Endothelial cell of hepatic sinusoid (primary cell): ENCODE measurements around the gene MAPKAP1.

ENCODE experiments used
- in situ Hi-C: cut with HindIII; loops from 2 replicates; pipeline ENCODE4 v1.10.0; 2017; ENCODE audit warnings: low sequenced_read_pairs

Gene MAPKAP1

GRCh38 chr9:125493881-125494652 is 212.9 kb downstream of the MAPKAP1 start:
- in situ Hi-C loops = no loop called here

- in situ Hi-C loops = no loop called here
These were observed 213.6 kb downstream of the MAPKAP1 start for GRCh38 chr9:125493384-125493783.

GRCh38 chr9:125492719-125493118 is 214.3 kb downstream of the MAPKAP1 start:
- in situ Hi-C loops = no loop called here

- in situ Hi-C loops = no loop called here
These were observed 219.2 kb downstream of the MAPKAP1 start for GRCh38 chr9:125487842-125488241.

GRCh38 chr9:125486576-125486975 is 220.4 kb downstream of the MAPKAP1 start:
- in situ Hi-C loops = no loop called here

GRCh38 chr9:125486152-125486508 is 220.9 kb downstream of the MAPKAP1 start:
- in situ Hi-C loops = no loop called here

GRCh38 chr9:125485471-125486151 is 221.4 kb downstream of the MAPKAP1 start:
- in situ Hi-C loops = no loop called here

- in situ Hi-C loops = no loop called here
These were observed 222.4 kb downstream of the MAPKAP1 start for GRCh38 chr9:125484350-125485282.

- in situ Hi-C loops = no loop called here
These were observed 223.3 kb downstream of the MAPKAP1 start for GRCh38 chr9:125483697-125484096.

GRCh38 chr9:125479846-125480615 is 227.0 kb downstream of the MAPKAP1 start:
- in situ Hi-C loops = no loop called here

GRCh38 chr9:125477089-125477544 is 229.9 kb downstream of the MAPKAP1 start:
- in situ Hi-C loops = no loop called here

- in situ Hi-C loops = no loop called here
These were observed 230.4 kb downstream of the MAPKAP1 start for GRCh38 chr9:125476645-125477044.

- in situ Hi-C loops = no loop called here
These were observed 231.6 kb downstream of the MAPKAP1 start for GRCh38 chr9:125475385-125475784.

GRCh38 chr9:125472926-125473701 is 233.9 kb downstream of the MAPKAP1 start:
- in situ Hi-C loops = no loop called here

GRCh38 chr9:125472562-125472925 is 234.5 kb downstream of the MAPKAP1 start:
- in situ Hi-C loops = no loop called here

GRCh38 chr9:125470767-125471580 is 236.0 kb downstream of the MAPKAP1 start:
- in situ Hi-C loops = no loop called here

GRCh38 chr9:125470189-125470588 is 236.8 kb downstream of the MAPKAP1 start:
- in situ Hi-C loops = no loop called here

GRCh38 chr9:125468646-125469045 is 238.4 kb downstream of the MAPKAP1 start:
- in situ Hi-C loops = no loop called here
